ENCODE data around the gene ANTXR1.

Gene ANTXR1

DNA sequence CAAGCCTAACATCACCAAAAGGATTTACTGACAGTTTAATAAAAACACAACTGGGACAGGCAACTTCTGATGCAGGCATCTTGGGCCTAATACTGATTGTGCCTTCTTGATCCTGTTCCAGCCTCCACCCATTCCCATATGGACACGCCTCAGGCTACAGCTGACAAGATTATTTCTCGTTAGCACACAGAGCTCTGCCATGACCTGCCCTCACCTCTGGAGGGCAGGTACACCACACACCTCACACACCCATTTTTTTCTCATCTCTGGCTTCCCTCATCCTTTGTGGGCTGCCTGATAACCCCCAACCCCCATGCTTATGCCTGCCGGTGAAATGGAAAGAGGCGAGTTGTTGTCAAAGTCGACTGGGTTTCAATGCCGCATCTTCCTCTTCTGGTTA lies 147.0 kb downstream of the ANTXR1 start:
- DNase-seq, result peak; percentile 36
- Histone ChIP-seq H3K36me3 (no peaks in the 10 kb centered on the region), H3K4me1 (peaks cover 12% of the 10 kb centered on the region), H3K27me3 (no peaks in the 10 kb centered on the region), H3K4me3 (ENCODE audit: low read depth, low read length) (no peak overlapping the region), H3K9me3 (no peaks in the 10 kb centered on the region)
- peak; percentile 23; the same call in 1 of the 2 replicates for TF ChIP-seq CTCF (IDR thresholded peaks at IDR 0.05; ENCODE audit: low read depth, low read length)

- Histone ChIP-seq H3K4me1 (peaks cover 18% of the 10 kb centered on the region), H3K36me3 (no peaks in the 10 kb centered on the region), H3K9me3 (no peaks in the 10 kb centered on the region), H3K4me3 (ENCODE audit: low read depth, low read length) (no peak overlapping the region), H3K27me3 (no peaks in the 10 kb centered on the region)
- DNase-seq, result no peak
- no peak for TF ChIP-seq CTCF (IDR thresholded peaks at IDR 0.05; ENCODE audit: low read depth, low read length)
Observed at GRCh38 chr2:69162057-69162456, 149.1 kb downstream of the ANTXR1 start.

DNA sequence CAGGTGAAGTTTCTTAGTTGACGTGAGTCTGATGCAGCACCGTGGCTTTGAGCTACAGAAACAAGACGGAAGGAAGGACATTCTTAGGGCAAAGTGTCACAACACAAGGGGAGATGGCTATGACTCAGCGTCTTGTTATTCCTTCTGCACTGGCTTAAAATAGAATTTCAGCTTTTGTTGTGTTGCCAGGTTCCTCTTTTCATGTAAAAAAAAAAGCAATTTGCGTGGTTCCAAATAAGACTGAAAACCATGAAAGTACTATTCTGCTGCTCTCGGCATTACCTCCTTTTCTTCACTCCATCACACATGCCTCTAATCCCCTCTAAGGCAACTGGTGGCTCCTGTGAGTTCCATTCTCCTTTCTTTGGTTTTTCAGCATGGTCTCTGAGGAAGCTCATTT lies 150.1 kb downstream of the ANTXR1 start:
- Histone ChIP-seq H3K4me3 (ENCODE audit: low read depth, low read length) (no peak overlapping the region), H3K27me3 (no peaks in the 10 kb centered on the region), H3K4me1 (peaks cover 18% of the 10 kb centered on the region), H3K36me3 (no peaks in the 10 kb centered on the region), H3K9me3 (no peaks in the 10 kb centered on the region)
- no peak for DNase-seq
- no peak for TF ChIP-seq CTCF (IDR thresholded peaks at IDR 0.05; ENCODE audit: low read depth, low read length)

DNA sequence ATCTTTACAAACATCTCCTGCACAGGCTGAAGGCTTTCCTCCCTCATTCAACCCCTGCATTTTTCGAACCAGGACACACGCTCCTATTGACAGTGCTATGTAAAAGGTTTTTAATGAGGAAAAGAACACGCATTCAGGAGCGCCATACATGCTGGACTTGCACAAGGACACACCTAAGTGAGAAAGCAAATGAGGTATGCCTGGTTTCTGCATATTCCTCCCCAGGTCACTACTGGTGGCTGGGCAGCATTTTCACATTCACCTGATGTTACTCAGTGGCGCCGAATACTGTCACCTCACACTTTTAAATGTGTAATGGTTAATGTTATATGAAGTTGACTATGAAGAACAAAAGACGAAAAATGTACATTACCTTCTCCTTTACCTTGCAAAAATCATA lies 150.6 kb downstream of the ANTXR1 start:
- DNase-seq, result no peak

GRCh38 chr2:69164061-69164778 lies 151.2 kb downstream of the ANTXR1 start:
- H3K36me3 ChIP-seq, result no peaks in the 10 kb centered on the region
- no peak for TF ChIP-seq CTCF (IDR thresholded peaks at IDR 0.05; ENCODE audit: low read depth, low read length)
- no peaks in the 10 kb centered on the region for H3K9me3 ChIP-seq
- H3K4me3 ChIP-seq (ENCODE audit: low read depth, low read length), result no peak overlapping the region
- H3K27me3 ChIP-seq, result no peaks in the 10 kb centered on the region
- peaks cover 18% of the 10 kb centered on the region for H3K4me1 ChIP-seq
- peak; percentile 62 for DNase-seq

More for the DNA sequence above, 150.6 kb downstream of the ANTXR1 start:
- Histone ChIP-seq H3K4me1 (peaks cover 18% of the 10 kb centered on the region), H3K36me3 (no peaks in the 10 kb centered on the region), H3K9me3 (no peaks in the 10 kb centered on the region), H3K4me3 (ENCODE audit: low read depth, low read length) (no peak overlapping the region), H3K27me3 (no peaks in the 10 kb centered on the region)
- no peak for TF ChIP-seq CTCF (IDR thresholded peaks at IDR 0.05; ENCODE audit: low read depth, low read length)

DNA sequence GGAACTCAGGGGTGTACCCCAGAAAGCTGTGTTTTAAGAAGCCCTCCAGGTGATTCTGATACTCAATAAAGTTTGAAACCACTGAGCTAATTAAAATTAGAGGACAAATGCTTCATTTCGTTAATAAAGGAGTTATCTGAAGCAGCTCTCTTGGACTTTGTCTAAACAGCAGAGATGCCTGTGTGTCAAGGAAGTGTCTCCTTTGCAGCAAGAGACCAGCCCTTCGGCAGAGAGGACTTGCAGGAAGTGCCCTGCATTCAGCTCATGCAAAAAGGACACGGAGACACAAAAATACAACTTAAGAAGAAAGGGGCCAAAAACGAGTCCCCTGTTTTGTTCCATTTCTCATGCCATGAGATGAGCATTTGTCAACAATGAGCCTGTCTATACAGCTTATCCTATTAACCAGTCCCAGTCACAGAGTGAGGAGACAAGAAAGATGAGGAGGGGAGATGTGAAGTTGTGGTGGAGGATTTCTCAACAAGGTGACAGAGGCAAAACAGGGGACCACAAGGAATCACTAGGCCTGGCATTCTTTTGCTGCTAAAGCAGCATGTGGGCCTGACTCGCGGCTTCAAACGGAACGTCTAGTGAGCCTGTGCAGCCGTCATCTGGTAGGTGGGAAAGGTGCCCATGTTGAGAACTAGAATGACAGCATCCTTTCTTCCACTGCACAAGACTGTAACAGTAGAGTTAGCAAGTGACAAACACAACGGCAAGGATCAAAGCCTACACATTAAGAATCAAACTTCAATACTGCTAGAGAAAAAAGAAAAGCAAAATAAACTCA lies 152.3 kb downstream of the ANTXR1 start:
- H3K36me3 ChIP-seq, result no peaks in the 10 kb centered on the region
- no peak for DNase-seq
- no peaks in the 10 kb centered on the region for H3K9me3 ChIP-seq
- peaks cover 18% of the 10 kb centered on the region for H3K4me1 ChIP-seq
- no peaks in the 10 kb centered on the region for H3K27me3 ChIP-seq
- TF ChIP-seq CTCF (IDR thresholded peaks at IDR 0.05; ENCODE audit: low read depth, low read length), result no peak
- H3K4me3 ChIP-seq (ENCODE audit: low read depth, low read length), result no peak overlapping the region

Data from BE2C (cell line).